DOHH2 (cell line): ENCODE data around the gene STXBP2.

ENCODE experiments used
- CTCF ChIP-seq: fragments of 200-600 bp; sonication (generic); IDR thresholded peaks from one replicate; pipeline ENCODE4 v1.5.1; 2014; ENCODE audit warnings: antibody characterized with exemption, mild to moderate bottlenecking, low read depth, low read length; ENCODE audit not compliant: poor library complexity, severe bottlenecking
- EZH2phosphoT487 ChIP-seq: fragments of 200-600 bp; sonication (generic); IDR thresholded peaks from 2 replicates; pipeline ENCODE4 v1.6.1; 2017; ENCODE audit warnings: borderline replicate concordance, mild to moderate bottlenecking, antibody characterized with exemption, low read length, moderate library complexity, mixed read lengths

GRCh38 chr19:7606289-7606688 is 30.6 kb upstream of the STXBP2 start:
- TF ChIP-seq CTCF (no peak), EZH2phosphoT487 (no peak)
